BE2C (cell line): ENCODE data around the gene SLC25A44.

ENCODE experiments used
- DNase-seq: peaks from one replicate; pipeline ENCODE4 v3.0.0-alpha.2; 2020
- H3K27me3 ChIP-seq: fragments of 250-450 bp; sonication (Bioruptor Pico); 2 replicates; pipeline ENCODE4 v1.5.1; 2020; ENCODE audit warnings: mild to moderate bottlenecking
- H3K36me3 ChIP-seq: fragments of 250-450 bp; sonication (Bioruptor Pico); 2 replicates; pipeline ENCODE4 v1.5.1; 2020; ENCODE audit warnings: mild to moderate bottlenecking
- H3K4me1 ChIP-seq: fragments of 250-450 bp; sonication (Bioruptor Pico); 2 replicates; pipeline ENCODE4 v1.5.1; 2020
- H3K4me3 ChIP-seq: 2 replicates; pipeline ENCODE4 v1.5.1; 2011; ENCODE audit warnings: low read depth, low read length
- H3K9me3 ChIP-seq: fragments of 250-450 bp; sonication (Bioruptor Pico); 2 replicates; pipeline ENCODE4 v1.5.1; 2020
- TF ChIP-seq, protein P1 (sequence below): IDR thresholded peaks from 2 replicates; pipeline ENCODE4 v1.5.1; 2012; ENCODE audit warnings: mild to moderate bottlenecking, low read depth, low read length

The SLC25A44 gene

GRCh38 chr1:156195853-156196252 lies 1.9 kb downstream of the SLC25A44 start:
- no peaks in the 10 kb centered on the region for H3K9me3 ChIP-seq
- TF ChIP-seq, protein P1, sequence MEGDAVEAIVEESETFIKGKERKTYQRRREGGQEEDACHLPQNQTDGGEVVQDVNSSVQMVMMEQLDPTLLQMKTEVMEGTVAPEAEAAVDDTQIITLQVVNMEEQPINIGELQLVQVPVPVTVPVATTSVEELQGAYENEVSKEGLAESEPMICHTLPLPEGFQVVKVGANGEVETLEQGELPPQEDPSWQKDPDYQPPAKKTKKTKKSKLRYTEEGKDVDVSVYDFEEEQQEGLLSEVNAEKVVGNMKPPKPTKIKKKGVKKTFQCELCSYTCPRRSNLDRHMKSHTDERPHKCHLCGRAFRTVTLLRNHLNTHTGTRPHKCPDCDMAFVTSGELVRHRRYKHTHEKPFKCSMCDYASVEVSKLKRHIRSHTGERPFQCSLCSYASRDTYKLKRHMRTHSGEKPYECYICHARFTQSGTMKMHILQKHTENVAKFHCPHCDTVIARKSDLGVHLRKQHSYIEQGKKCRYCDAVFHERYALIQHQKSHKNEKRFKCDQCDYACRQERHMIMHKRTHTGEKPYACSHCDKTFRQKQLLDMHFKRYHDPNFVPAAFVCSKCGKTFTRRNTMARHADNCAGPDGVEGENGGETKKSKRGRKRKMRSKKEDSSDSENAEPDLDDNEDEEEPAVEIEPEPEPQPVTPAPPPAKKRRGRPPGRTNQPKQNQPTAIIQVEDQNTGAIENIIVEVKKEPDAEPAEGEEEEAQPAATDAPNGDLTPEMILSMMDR: no peak
- H3K36me3 ChIP-seq: peaks cover 17% of the 10 kb centered on the region
- DNase-seq: no peak
- no peaks in the 10 kb centered on the region for H3K4me1 ChIP-seq
- H3K27me3 ChIP-seq: no peaks in the 10 kb centered on the region
- H3K4me3 ChIP-seq: no peak overlapping the region

- Histone ChIP-seq H3K4me1 (no peaks in the 10 kb centered on the region), H3K36me3 (peaks cover 17% of the 10 kb centered on the region), H3K27me3 (no peaks in the 10 kb centered on the region), H3K4me3 (no peak overlapping the region), H3K9me3 (no peaks in the 10 kb centered on the region)
- TF ChIP-seq, protein P1: no peak
- DNase-seq: no peak
Measured at GRCh38 chr1:156196445-156196844, 2.5 kb downstream of the SLC25A44 start.

GRCh38 chr1:156198831-156199349 lies 5.0 kb downstream of the SLC25A44 start:
- TF ChIP-seq, protein P1: no peak
- H3K4me3 ChIP-seq: no peak overlapping the region
- no peaks in the 10 kb centered on the region for H3K9me3 ChIP-seq
- DNase-seq: no peak
- no peaks in the 10 kb centered on the region for H3K4me1 ChIP-seq
- no peaks in the 10 kb centered on the region for H3K27me3 ChIP-seq
- H3K36me3 ChIP-seq: peaks cover 22% of the 10 kb centered on the region

- TF ChIP-seq, protein P1: no peak
- Histone ChIP-seq H3K9me3 (no peaks in the 10 kb centered on the region), H3K27me3 (no peaks in the 10 kb centered on the region), H3K36me3 (peaks cover 26% of the 10 kb centered on the region), H3K4me1 (no peaks in the 10 kb centered on the region), H3K4me3 (no peak overlapping the region)
- DNase-seq: no peak
Measured at GRCh38 chr1:156200044-156200443, 6.1 kb downstream of the SLC25A44 start.

- Histone ChIP-seq H3K27me3 (no peaks in the 10 kb centered on the region), H3K36me3 (peaks cover 36% of the 10 kb centered on the region), H3K9me3 (no peaks in the 10 kb centered on the region), H3K4me3 (no peak overlapping the region), H3K4me1 (no peaks in the 10 kb centered on the region)
- no peak for DNase-seq
- TF ChIP-seq, protein P1: no peak
Measured at GRCh38 chr1:156203331-156203730, 9.4 kb downstream of the SLC25A44 start.

DNA sequence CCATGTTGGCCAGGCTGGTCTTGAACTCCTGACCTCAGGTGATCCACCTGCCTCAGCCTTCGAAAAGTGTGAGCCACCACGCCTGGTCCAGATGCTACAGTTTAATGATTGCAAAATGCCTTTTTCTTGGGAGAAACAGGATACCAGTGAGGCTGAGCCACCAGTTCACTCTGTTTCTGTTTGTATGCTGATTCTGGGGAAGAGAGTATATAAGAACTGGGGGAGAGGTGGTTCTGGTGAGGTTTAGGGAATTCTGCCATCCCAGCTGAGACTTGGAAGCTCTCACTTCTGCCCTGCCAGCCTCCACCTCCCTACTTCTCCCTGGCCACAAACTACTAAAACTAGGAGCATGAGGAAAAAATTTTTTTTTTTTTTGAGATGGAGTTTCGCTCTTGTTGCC lies 10.8 kb downstream of the SLC25A44 start:
- Histone ChIP-seq H3K4me1 (no peaks in the 10 kb centered on the region), H3K9me3 (no peaks in the 10 kb centered on the region), H3K27me3 (no peaks in the 10 kb centered on the region), H3K4me3 (no peak overlapping the region), H3K36me3 (peaks cover 41% of the 10 kb centered on the region)
- TF ChIP-seq, protein P1: no peak
- DNase-seq: no peak
